ENCODE data around the gene ADORA1.

Gene ADORA1

DNA sequence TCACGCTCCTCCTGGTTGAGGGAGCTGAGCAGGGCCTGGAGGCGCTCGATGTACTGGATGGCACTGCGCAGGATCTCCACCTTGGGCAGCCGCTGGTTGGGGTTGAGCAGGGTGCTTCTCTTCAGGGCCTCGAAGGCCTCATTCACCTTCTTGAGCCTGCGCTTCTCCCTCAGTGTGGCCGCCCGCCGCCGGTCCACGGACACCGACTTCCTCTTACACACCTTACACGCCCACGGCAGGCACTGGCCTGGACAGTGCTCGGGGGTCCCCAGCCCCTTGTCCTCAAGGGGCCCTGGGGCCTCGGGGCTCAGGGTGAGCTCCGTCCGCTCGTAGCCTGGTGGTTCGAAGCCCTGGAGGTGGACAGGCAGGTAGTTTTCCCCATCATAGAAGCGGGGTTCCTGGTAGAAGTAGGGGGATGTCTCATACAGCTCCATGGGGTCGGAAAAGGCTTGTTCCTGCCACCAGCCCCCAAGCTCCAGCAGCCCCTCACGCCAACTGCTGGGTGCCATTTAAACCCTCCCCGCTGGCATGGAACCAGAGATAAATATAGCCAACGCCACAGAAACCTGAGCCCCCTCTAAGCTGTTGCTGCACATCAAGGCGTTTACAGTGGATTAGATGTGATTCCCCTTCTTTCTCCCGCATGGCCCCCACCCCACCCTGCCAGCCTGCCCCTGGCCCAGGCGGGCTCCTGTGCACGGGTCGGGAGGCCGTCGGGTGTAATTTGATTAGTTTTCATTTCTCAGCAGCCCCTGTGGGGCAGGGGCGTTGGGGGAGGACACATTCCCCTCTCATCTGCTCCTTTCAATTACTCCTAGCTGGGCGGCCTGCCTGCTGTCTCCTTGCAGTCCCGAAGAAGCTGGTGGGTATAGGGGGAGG lies 41.8 kb upstream of the ADORA1 start, which contains the start of gene MYOG:
TSS of gene MYOG (minus strand) at position 485 of the 879 bp plus-strand sequence. CDS start at position 434, 51 bp downstream.
- Histone ChIP-seq H3K4me3 (ENCODE audit: low read depth in 1 of 2, low read length in 2 of 2) (no peak within 1 kb of the TSS), H3K79me2 (ENCODE audit: insufficient read depth, low read length) (no peaks in the 10 kb centered on the region), H3K9ac (ENCODE audit: low read depth, low read length) (no peak within 1 kb of the TSS), H3K4me2 (ENCODE audit: insufficient read depth, low read length) (no peak within 1 kb of the TSS), H3K4me1 (ENCODE audit: insufficient read depth, low read length) (no peaks in the 10 kb centered on the region), H3K36me3 (ENCODE audit: insufficient read depth, low read length) (no peaks in the 10 kb centered on the region), H4K20me1 (ENCODE audit: insufficient read depth, low read length) (0 out of 2 replicates have a peak, but pooled peaks cover 3% of the 10 kb centered on the region), H3K9me3 (ENCODE audit: insufficient read depth, low read length, severe bottlenecking) (no peaks in the 10 kb centered on the region), H2AFZ (ENCODE audit: low read depth, low read length) (no peak within 1 kb of the TSS), H3K27me3 (ENCODE audit: insufficient read depth, low read length, poor library complexity) (peaks cover 30% of the 10 kb centered on the region), H3K27ac (ENCODE audit: low read length) (no peak within 1 kb of the TSS)
- ATAC-seq (ENCODE audit: insufficient read depth, low read depth) (no peak), DNase-seq (no peak)
- TF ChIP-seq, protein P1, sequence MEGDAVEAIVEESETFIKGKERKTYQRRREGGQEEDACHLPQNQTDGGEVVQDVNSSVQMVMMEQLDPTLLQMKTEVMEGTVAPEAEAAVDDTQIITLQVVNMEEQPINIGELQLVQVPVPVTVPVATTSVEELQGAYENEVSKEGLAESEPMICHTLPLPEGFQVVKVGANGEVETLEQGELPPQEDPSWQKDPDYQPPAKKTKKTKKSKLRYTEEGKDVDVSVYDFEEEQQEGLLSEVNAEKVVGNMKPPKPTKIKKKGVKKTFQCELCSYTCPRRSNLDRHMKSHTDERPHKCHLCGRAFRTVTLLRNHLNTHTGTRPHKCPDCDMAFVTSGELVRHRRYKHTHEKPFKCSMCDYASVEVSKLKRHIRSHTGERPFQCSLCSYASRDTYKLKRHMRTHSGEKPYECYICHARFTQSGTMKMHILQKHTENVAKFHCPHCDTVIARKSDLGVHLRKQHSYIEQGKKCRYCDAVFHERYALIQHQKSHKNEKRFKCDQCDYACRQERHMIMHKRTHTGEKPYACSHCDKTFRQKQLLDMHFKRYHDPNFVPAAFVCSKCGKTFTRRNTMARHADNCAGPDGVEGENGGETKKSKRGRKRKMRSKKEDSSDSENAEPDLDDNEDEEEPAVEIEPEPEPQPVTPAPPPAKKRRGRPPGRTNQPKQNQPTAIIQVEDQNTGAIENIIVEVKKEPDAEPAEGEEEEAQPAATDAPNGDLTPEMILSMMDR (IDR thresholded peaks at IDR 0.05; ENCODE audit: borderline replicate concordance, extremely low read depth, low read length, poor library complexity, severe bottlenecking): no peak
- TF ChIP-seq EZH2 (IDR thresholded peaks at IDR 0.05; ENCODE audit: borderline replicate concordance, low read depth, low read length, severe bottlenecking): no peak

GRCh38 chr1:203086992-203087763 lies 40.3 kb upstream of the ADORA1 start:
- TF ChIP-seq, protein P1 (IDR thresholded peaks at IDR 0.05; ENCODE audit: borderline replicate concordance, extremely low read depth, low read length, poor library complexity, severe bottlenecking): no peak
- no peak for TF ChIP-seq EZH2 (IDR thresholded peaks at IDR 0.05; ENCODE audit: borderline replicate concordance, low read depth, low read length, severe bottlenecking)
- Histone ChIP-seq H3K9me3 (ENCODE audit: insufficient read depth, low read length, severe bottlenecking) (no peaks in the 10 kb centered on the region), H3K4me1 (ENCODE audit: insufficient read depth, low read length) (no peaks in the 10 kb centered on the region), H3K4me3 (ENCODE audit: low read depth in 1 of 2, low read length in 2 of 2) (no peak overlapping the region), H2AFZ (ENCODE audit: low read depth, low read length) (no peak overlapping the region), H3K27ac (ENCODE audit: low read length) (no peak overlapping the region), H3K9ac (ENCODE audit: low read depth, low read length) (no peak overlapping the region), H3K79me2 (ENCODE audit: insufficient read depth, low read length) (no peaks in the 10 kb centered on the region), H3K36me3 (ENCODE audit: insufficient read depth, low read length) (no peaks in the 10 kb centered on the region), H3K27me3 (ENCODE audit: insufficient read depth, low read length, poor library complexity) (peaks cover 24% of the 10 kb centered on the region), H4K20me1 (ENCODE audit: insufficient read depth, low read length) (0 out of 2 replicates have a peak, but pooled peaks cover 3% of the 10 kb centered on the region), H3K4me2 (ENCODE audit: insufficient read depth, low read length) (no peak overlapping the region)
- ATAC-seq (ENCODE audit: insufficient read depth, low read depth) (no peak), DNase-seq (no peak)

DNA sequence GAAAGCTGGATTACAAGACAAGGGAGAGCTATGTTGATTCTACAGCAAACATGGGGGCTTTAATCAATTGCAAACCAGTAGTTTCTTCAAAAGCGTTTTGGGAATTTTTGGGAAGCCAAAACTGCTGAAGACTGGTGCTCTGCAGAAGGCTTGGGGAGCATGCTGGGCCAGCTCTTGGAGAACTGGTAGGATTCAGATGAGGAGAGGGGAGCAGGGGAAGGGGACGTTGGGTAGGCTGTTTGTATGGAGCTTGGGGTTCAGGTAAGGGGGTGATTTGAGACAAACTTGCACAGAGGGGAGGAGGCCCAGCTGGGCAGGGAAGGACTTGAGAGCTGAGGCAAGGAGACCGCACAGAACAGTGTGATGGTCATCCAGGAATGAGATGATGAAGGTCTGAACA lies 39.1 kb upstream of the ADORA1 start:
- no peak for DNase-seq
- no peak overlapping the region for H2AFZ ChIP-seq (ENCODE audit: low read depth, low read length)
- no peak overlapping the region for H3K4me3 ChIP-seq (ENCODE audit: low read depth in 1 of 2, low read length in 2 of 2)
- no peak overlapping the region for H3K4me2 ChIP-seq (ENCODE audit: insufficient read depth, low read length)
- no peak overlapping the region for H3K9ac ChIP-seq (ENCODE audit: low read depth, low read length)
- H3K9me3 ChIP-seq (ENCODE audit: insufficient read depth, low read length, severe bottlenecking): no peaks in the 10 kb centered on the region
- no peaks in the 10 kb centered on the region for H3K79me2 ChIP-seq (ENCODE audit: insufficient read depth, low read length)
- no peaks in the 10 kb centered on the region for H4K20me1 ChIP-seq (ENCODE audit: insufficient read depth, low read length)
- H3K27ac ChIP-seq (ENCODE audit: low read length): no peak overlapping the region
- peaks cover 18% of the 10 kb centered on the region for H3K27me3 ChIP-seq (ENCODE audit: insufficient read depth, low read length, poor library complexity)
- TF ChIP-seq, protein P1 (IDR thresholded peaks at IDR 0.05; ENCODE audit: borderline replicate concordance, extremely low read depth, low read length, poor library complexity, severe bottlenecking): no peak
- H3K36me3 ChIP-seq (ENCODE audit: insufficient read depth, low read length): no peaks in the 10 kb centered on the region
- H3K4me1 ChIP-seq (ENCODE audit: insufficient read depth, low read length): no peaks in the 10 kb centered on the region
- ATAC-seq (ENCODE audit: insufficient read depth, low read depth): no peak
